Left ventricle myocardium inferior (tissue), 1 donor: ENCODE results near the gene PCLAF. TPM values are rescaled to one million over a fixed set of nuclear protein-coding genes. Genes with fewer than 3 reads are reported as not detected.
"Not testable (repeated sequence)": the region's sequence is repeated elsewhere in the genome, so short reads cannot be mapped to it uniquely, and the experiment has no call there.

Source experiments
- DNase-seq: peaks from one replicate; pipeline ENCODE4 v3.0.0-alpha.2; 2020
- H3K27ac ChIP-seq: fragments of 200-600 bp; replicated peaks from 2 replicates; pipeline ENCODE4 v1.8.0; 2021
- H3K27me3 ChIP-seq: fragments of 200-600 bp; 2 replicates; pipeline ENCODE4 v1.8.0; 2021; ENCODE audit warnings: low read depth
- H3K36me3 ChIP-seq: fragments of 200-600 bp; 2 replicates; pipeline ENCODE4 v1.8.0; 2021
- H3K4me1 ChIP-seq: fragments of 200-600 bp; 2 replicates; pipeline ENCODE4 v1.8.0; 2021
- H3K4me3 ChIP-seq: fragments of 200-600 bp; 2 replicates; pipeline ENCODE4 v1.8.0; 2021; ENCODE audit warnings: mild to moderate bottlenecking, moderate library complexity
- H3K9me3 ChIP-seq: fragments of 200-600 bp; replicated peaks from 2 replicates; pipeline ENCODE4 v1.8.0; 2021
- intact Hi-C: fragments of 100-400 bp; cut with micrococcal nuclease; formaldehyde crosslinking; loops from one replicate; pipeline ENCODE4 v1.11.0; 2022
- total RNA-seq: library from RNA; stranded (reverse); fragmentation: NEBNext Ultra II Directional; extraction: Animal tissue kit (Norgen Biotek cat#: 25700); gene quantifications from one replicate; pipeline ENCODE4 v1.2.1, GENCODE V29; 2021
- TF ChIP-seq, protein P1 (sequence below): fragments of 200-600 bp; IDR thresholded peaks from 2 replicates; pipeline ENCODE4 v1.8.0; 2021; ENCODE audit warnings: antibody characterized with exemption, mild to moderate bottlenecking, borderline replicate concordance
- donor health status: DM: no; HTN: yes; CAD: no; lungs with severe emphysema.

Gene PCLAF
- total RNA-seq, 1 donor from 2014 or later, result 0.58 TPM

DNA sequence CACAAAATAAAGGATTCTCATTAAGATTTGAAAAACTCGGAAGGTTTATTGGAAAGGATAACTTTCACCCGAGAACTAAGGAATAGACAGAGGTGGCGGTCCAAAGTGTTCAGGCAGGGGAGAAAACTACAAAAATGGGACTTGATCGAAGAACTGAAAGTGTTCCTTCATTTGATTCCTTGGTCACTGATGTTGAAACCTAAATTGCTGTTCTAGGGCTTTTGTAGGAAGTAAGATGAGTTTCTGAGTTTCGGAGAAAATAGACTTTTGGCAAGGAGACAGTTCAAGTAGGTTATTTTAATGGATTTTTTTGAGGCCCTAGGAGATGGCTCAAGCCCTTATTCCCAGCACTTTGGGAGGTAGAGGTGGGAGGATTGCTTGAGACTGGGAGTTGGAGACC lies 7.8 kb upstream of the PCLAF start:
- H3K27me3 ChIP-seq, result no peaks in the 10 kb centered on the region
- DNase-seq, result no peak
- H3K4me3 ChIP-seq, result peak overlapping the region; percentile 80
- TF ChIP-seq, protein P1, sequence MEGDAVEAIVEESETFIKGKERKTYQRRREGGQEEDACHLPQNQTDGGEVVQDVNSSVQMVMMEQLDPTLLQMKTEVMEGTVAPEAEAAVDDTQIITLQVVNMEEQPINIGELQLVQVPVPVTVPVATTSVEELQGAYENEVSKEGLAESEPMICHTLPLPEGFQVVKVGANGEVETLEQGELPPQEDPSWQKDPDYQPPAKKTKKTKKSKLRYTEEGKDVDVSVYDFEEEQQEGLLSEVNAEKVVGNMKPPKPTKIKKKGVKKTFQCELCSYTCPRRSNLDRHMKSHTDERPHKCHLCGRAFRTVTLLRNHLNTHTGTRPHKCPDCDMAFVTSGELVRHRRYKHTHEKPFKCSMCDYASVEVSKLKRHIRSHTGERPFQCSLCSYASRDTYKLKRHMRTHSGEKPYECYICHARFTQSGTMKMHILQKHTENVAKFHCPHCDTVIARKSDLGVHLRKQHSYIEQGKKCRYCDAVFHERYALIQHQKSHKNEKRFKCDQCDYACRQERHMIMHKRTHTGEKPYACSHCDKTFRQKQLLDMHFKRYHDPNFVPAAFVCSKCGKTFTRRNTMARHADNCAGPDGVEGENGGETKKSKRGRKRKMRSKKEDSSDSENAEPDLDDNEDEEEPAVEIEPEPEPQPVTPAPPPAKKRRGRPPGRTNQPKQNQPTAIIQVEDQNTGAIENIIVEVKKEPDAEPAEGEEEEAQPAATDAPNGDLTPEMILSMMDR, result no peak
- peaks cover 25% of the 10 kb centered on the region for H3K4me1 ChIP-seq
- intact Hi-C loops, result no loop called here
- H3K9me3 ChIP-seq, result no peaks in the 10 kb centered on the region
- peaks cover 7% of the 10 kb centered on the region for H3K36me3 ChIP-seq
- no peak overlapping the region for H3K27ac ChIP-seq

DNA sequence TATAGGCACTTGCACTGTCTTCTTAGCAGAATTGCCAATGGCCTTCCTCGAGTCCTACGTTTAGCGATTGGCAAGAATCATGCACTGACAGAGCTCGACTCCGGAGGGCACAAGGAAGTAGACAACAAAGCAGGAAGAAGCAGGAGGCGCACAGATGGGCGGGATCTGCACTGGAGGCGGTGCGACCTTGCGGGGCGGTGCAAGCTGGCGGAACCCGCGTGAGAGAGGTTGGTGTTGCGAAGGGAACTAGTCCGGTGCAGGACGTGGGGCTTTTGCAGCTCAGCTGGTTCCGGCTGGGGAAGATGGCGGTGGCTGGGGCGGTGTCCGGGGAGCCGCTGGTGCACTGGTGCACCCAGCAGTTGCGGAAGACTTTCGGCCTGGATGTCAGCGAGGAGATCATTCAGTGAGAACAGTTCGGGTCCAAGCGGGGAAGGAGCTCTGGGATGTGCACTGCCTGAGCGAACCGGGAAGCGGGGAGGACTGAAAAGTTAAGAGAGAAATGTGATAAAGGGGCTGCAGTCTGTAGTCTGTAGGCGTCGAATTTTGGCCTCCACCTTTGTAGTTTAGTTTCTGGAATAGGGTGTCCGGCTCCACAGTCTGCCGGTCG lies 6.4 kb upstream of the PCLAF start, which contains the start of gene TRIP4:
Gene TRIP4 (plus strand): TSS at position 275 of the 607 bp plus-strand sequence. CDS start 28 bp downstream, at position 303.
- Histone ChIP-seq H3K36me3 (no peaks in the 10 kb centered on the region), H3K4me3 (peak within 1 kb of the TSS; percentile 80), H3K27ac (peak within 1 kb of the TSS; percentile 90), H3K4me1 (peaks cover 25% of the 10 kb centered on the region), H3K9me3 (no peaks in the 10 kb centered on the region), H3K27me3 (no peaks in the 10 kb centered on the region)
- TF ChIP-seq, protein P1, result no peak
- intact Hi-C loops, result no loop called here
- peak; percentile 94 for DNase-seq

DNA sequence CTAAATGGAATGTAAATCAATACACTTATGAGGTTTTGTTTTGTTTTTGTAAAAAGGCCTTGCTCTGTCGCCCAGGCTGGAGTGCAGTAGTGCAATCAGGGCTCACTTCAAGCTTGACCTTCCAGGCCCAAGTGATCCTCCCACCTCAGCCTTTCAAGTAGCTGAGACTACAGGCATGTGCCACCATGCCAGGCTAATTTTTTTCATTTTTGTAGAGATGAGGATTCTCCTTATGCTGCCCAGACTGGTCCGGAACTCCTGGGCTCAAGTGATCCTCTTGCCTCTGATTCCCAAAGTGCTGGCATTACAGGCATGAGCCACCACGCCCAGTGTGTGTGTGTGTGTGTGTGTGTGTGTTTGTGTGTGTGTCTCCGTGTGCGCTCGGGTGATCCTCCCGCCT lies 5.0 kb upstream of the PCLAF start:
- Histone ChIP-seq H3K4me3 (no peak overlapping the region), H3K27me3 (no peaks in the 10 kb centered on the region), H3K27ac (no peak overlapping the region), H3K4me1 (peaks cover 31% of the 10 kb centered on the region), H3K36me3 (no peaks in the 10 kb centered on the region), H3K9me3 (no peaks in the 10 kb centered on the region)
- TF ChIP-seq, protein P1, result no peak
- intact Hi-C loops, result no loop called here
- no peak for DNase-seq

DNA sequence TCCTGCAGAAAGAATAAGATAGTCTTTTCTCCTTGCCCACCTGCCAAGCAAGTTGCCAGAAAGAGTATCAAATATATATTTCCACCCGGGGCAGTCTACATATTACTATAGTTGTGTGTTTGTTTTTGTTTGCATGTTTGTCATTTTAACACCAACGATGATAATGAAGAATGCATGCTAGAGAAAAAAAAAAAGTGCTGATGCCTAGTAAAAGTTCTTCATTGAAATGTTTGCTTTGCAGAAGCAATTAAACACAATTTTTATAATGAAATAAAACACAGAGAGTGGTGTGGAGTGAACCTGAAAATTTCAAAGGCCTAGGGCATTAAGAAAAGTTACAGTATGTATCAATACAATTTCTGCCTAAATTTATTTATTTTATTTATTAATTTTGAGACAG lies 2.5 kb upstream of the PCLAF start:
- Histone ChIP-seq H3K27me3 (no peaks in the 10 kb centered on the region), H3K9me3 (no peaks in the 10 kb centered on the region), H3K4me1 (peaks cover 34% of the 10 kb centered on the region), H3K27ac (no peak overlapping the region), H3K36me3 (no peaks in the 10 kb centered on the region), H3K4me3 (no peak overlapping the region)
- TF ChIP-seq, protein P1, result no peak
- intact Hi-C loops, result no loop called here
- no peak for DNase-seq

DNA sequence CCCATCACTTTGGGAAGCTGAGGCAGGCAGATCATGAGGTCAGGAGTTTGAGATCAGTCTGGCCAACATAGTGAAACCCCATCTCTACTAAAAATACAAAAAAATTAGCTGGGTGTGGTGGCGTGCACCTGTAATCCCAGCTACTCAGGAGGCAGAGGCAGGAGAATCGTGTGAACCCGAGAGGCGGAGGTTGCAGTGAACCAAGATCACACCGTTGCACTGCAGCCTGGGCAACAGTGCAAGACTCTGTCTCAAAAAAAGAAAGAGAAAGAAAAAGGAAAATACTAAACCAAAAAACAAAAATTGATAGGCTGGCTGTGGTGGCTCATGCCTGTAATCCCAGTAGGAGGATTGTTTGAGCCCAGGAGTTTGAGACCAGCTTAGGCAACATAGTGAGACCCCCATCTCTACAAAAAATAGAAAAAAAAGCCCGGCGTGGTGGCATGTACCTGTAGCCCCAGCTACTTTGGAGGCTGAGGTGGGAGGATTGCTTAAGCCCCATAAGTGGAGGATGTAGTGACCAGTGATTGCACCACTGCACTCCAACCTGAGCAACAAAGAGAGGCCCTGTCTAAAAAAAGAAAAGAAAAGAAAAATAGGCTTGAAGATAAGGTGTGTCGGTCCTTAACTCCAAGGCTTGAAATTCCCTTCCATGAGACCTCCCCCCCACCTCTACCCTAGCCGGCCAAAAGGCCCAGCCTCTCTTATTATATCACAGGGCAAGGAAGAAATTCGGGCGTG lies 941 bp downstream of the PCLAF start:
- H3K27me3 ChIP-seq, H3K27ac ChIP-seq, H3K36me3 ChIP-seq, intact Hi-C loops, H3K9me3 ChIP-seq, DNase-seq: not testable (repeated sequence)
- Histone ChIP-seq H3K4me1 (peaks cover 14% of the 10 kb centered on the region), H3K4me3 (peak overlapping the region; percentile 72)
